Cerebellar cortex (tissue), 1 donor: ENCODE measurements around the gene MAGEH1.

ENCODE experiments used
- DNase-seq: peaks from one replicate; pipeline ENCODE4 v3.0.0-alpha.2; 2015; ENCODE audit warnings: low spot score

The MAGEH1 gene

DNA sequence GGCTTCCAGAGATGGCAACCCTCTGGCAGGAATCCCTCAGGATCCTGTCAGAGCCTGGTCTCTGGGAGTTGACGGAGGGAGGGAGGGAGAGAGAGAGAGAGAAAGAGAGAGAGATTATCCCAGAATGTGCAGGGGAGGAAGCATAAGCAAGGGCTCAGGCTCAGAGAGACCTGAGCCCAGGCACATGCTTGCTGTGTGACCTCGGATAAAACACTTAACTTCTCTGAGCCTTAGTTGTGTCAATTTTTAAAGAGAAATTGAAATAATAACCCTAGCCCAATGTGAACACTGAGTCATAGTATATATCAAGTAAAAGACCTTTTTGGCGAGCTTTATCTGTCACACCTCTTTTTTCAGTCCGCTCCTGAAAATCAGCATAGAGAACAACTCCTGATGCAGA lies 38.2 kb downstream of the MAGEH1 start:
- no peak for DNase-seq

DNA sequence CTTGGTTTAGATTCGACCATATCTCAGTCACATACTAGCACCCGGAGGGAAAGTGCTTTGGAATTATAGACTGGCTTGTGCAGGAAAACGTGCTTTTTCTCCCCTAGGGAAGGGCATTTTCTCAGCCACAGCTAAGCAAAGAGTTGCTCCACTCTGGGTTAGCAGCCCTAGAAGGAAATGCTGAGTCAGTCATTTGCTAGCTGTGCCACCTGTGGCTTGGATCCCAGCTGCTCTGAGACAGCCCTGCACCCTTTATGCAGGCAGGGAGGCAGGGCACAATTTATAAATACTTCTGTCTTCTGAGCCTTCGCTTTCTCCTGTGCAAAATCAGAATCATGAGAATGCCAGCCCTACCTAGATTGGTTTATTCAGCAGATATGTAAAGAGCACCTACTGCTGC lies 39.0 kb downstream of the MAGEH1 start:
- DNase-seq: no peak
